T1000 (cell line): ENCODE data around the gene IQCF6.
"Not testable (repeated sequence)": the region's sequence is repeated elsewhere in the genome, so short reads cannot be mapped to it uniquely, and the experiment has no call there.

Experiments used
- DNase-seq: peaks from one replicate; lab custom pipeline; 2025; ENCODE audit warnings: mixed read lengths; lab: John Stamatoyannopoulos, UW

The IQCF6 gene

GRCh38 chr3:51779137-51779536, at the start of gene IQCF6:
Gene IQCF6, minus strand, starts transcription at chr3:51779237. Its CDS starts 13 bp downstream, at chr3:51779224.
- no peak for DNase-seq

GRCh38 chr3:51828297-51828696, 49.3 kb upstream of the IQCF6 start:
- no peak for DNase-seq

- DNase-seq: no peak
Observed at GRCh38 chr3:51819709-51820406, 40.8 kb upstream of the IQCF6 start.

- DNase-seq: no peak
Observed at GRCh38 chr3:51819151-51819550, 40.1 kb upstream of the IQCF6 start.

- DNase-seq: no peak
Observed at GRCh38 chr3:51817375-51817774, 38.3 kb upstream of the IQCF6 start.

GRCh38 chr3:51816723-51817122, 37.7 kb upstream of the IQCF6 start:
- no peak for DNase-seq

- no peak for DNase-seq
Observed at GRCh38 chr3:51815614-51816013, 36.6 kb upstream of the IQCF6 start.

- DNase-seq: no peak
Observed at GRCh38 chr3:51814034-51814433, 35.0 kb upstream of the IQCF6 start.

- no peak for DNase-seq
Observed at GRCh38 chr3:51813539-51813938, 34.5 kb upstream of the IQCF6 start.

- DNase-seq: no peak
Observed at GRCh38 chr3:51808934-51809333, 29.9 kb upstream of the IQCF6 start.

- DNase-seq: no peak
Observed at GRCh38 chr3:51802106-51802703, 23.2 kb upstream of the IQCF6 start.

- DNase-seq: no peak
Observed at GRCh38 chr3:51800750-51801125, 21.7 kb upstream of the IQCF6 start.

- DNase-seq: peak; percentile 18
Observed at GRCh38 chr3:51799879-51800749, 21.1 kb upstream of the IQCF6 start.

- no peak for DNase-seq
Observed at GRCh38 chr3:51798411-51798963, 19.4 kb upstream of the IQCF6 start.

GRCh38 chr3:51796854-51797253, 17.8 kb upstream of the IQCF6 start:
- no peak for DNase-seq

GRCh38 chr3:51794206-51794605, 15.2 kb upstream of the IQCF6 start:
- no peak for DNase-seq

- DNase-seq: no peak
Observed at GRCh38 chr3:51792206-51792605, 13.2 kb upstream of the IQCF6 start.

- DNase-seq: no peak
Observed at GRCh38 chr3:51789437-51789836, 10.4 kb upstream of the IQCF6 start.

- DNase-seq: not testable (repeated sequence)
Observed at GRCh38 chr3:51787576-51787975, 8.5 kb upstream of the IQCF6 start.

- no peak for DNase-seq
Observed at GRCh38 chr3:51786267-51786666, 7.2 kb upstream of the IQCF6 start.

GRCh38 chr3:51778554-51778953, 483 bp downstream of the IQCF6 start:
- DNase-seq: no peak

GRCh38 chr3:51777985-51778384, 1.1 kb downstream of the IQCF6 start:
- no peak for DNase-seq
